NCI-H748 treated with DMSO at 0.1 percent for 48 hours (cell line): ENCODE measurements around the gene CPXM2.
"Not testable (repeated sequence)": the region's sequence is repeated elsewhere in the genome, so short reads cannot be mapped to it uniquely, and the experiment has no call there.

Experiments
- DNase-seq: peaks from one replicate; lab custom pipeline; 2025; lab: John Stamatoyannopoulos, UW

The CPXM2 gene

GRCh38 chr10:123743441-123744223 is 148.0 kb downstream of the CPXM2 start:
- no peak for DNase-seq

GRCh38 chr10:123742751-123743440 is 148.7 kb downstream of the CPXM2 start:
- DNase-seq, result no peak

GRCh38 chr10:123741711-123742110 is 149.9 kb downstream of the CPXM2 start:
- DNase-seq, result no peak

- no peak for DNase-seq
Observed at GRCh38 chr10:123741146-123741545, 150.5 kb downstream of the CPXM2 start.

GRCh38 chr10:123736917-123737316 is 154.7 kb downstream of the CPXM2 start:
- not testable (repeated sequence) for DNase-seq

- no peak for DNase-seq
Observed at GRCh38 chr10:123729523-123729922, 162.1 kb downstream of the CPXM2 start.

GRCh38 chr10:123726836-123727235 is 164.8 kb downstream of the CPXM2 start:
- DNase-seq, result no peak

- no peak for DNase-seq
Observed at GRCh38 chr10:123726381-123726780, 165.2 kb downstream of the CPXM2 start.

GRCh38 chr10:123724747-123725146 is 166.9 kb downstream of the CPXM2 start:
- no peak for DNase-seq

- DNase-seq, result no peak
Observed at GRCh38 chr10:123722351-123722750, 169.3 kb downstream of the CPXM2 start.

- DNase-seq, result no peak
Observed at GRCh38 chr10:123721441-123722049, 170.1 kb downstream of the CPXM2 start.

GRCh38 chr10:123720536-123720935 is 171.1 kb downstream of the CPXM2 start:
- no peak for DNase-seq

- no peak for DNase-seq
Observed at GRCh38 chr10:123718544-123719060, 173.0 kb downstream of the CPXM2 start.

- no peak for DNase-seq
Observed at GRCh38 chr10:123717336-123717735, 174.3 kb downstream of the CPXM2 start.

GRCh38 chr10:123715546-123715945 is 176.1 kb downstream of the CPXM2 start:
- no peak for DNase-seq

GRCh38 chr10:123706236-123706635 is 185.4 kb downstream of the CPXM2 start:
- no peak for DNase-seq

GRCh38 chr10:123704812-123705211 is 186.8 kb downstream of the CPXM2 start:
- DNase-seq, result no peak

GRCh38 chr10:123704076-123704475 is 187.5 kb downstream of the CPXM2 start:
- no peak for DNase-seq

GRCh38 chr10:123703195-123703790 is 188.3 kb downstream of the CPXM2 start:
- DNase-seq, result no peak
